ENCODE results near the gene ATG10. TPM values are rescaled to one million over a fixed set of nuclear protein-coding genes. Genes with fewer than 3 reads are reported as not detected.

The ATG10 gene
- total RNA-seq, 1 experiment from 2014 or later, result 12.2 TPM

GRCh38 chr5:82205005-82205404 lies 233.2 kb downstream of the ATG10 start:
- Mint-ChIP-seq H3K36me3 (no peaks in the 10 kb centered on the region), H3K27me3 (ENCODE audit: low read depth) (no peaks in the 10 kb centered on the region), H3K9me3 (no peaks in the 10 kb centered on the region), H3K4me3 (no peak overlapping the region), H3K27ac (no peak overlapping the region), H3K4me1 (no peaks in the 10 kb centered on the region)
- no peak for ATAC-seq
- DNase-seq (ENCODE audit: low spot score), result no peak
- TF ChIP-seq AR (CRISPR knock-in tag; IDR thresholded peaks at IDR 0.05) (no peak), IRF2 (CRISPR knock-in tag; IDR thresholded peaks at IDR 0.05; ENCODE audit: borderline replicate concordance, low read depth) (no peak), ETV6 (CRISPR knock-in tag; IDR thresholded peaks at IDR 0.05) (no peak), HMGA2 (CRISPR knock-in tag; IDR thresholded peaks at IDR 0.05) (no peak), ERG (CRISPR knock-in tag; IDR thresholded peaks at IDR 0.05) (no peak)
- ChIA-PET CTCF (no interaction called here), POLR2A (no interaction called here)

GRCh38 chr5:82208371-82208770 lies 236.5 kb downstream of the ATG10 start:
- Mint-ChIP-seq H3K4me3 (no peak overlapping the region), H3K4me1 (no peaks in the 10 kb centered on the region), H3K9me3 (no peaks in the 10 kb centered on the region), H3K36me3 (no peaks in the 10 kb centered on the region), H3K27ac (no peak overlapping the region), H3K27me3 (ENCODE audit: low read depth) (no peaks in the 10 kb centered on the region)
- TF ChIP-seq HMGA2 (CRISPR knock-in tag; IDR thresholded peaks at IDR 0.05) (no peak), ZNF512 (CRISPR knock-in tag; IDR thresholded peaks at IDR 0.05; ENCODE audit: borderline replicate concordance) (no peak), TEAD1 (CRISPR knock-in tag; IDR thresholded peaks at IDR 0.05) (no peak), ZNF263 (CRISPR knock-in tag; IDR thresholded peaks at IDR 0.05; ENCODE audit: low read depth) (no peak), ZNF532 (CRISPR knock-in tag; IDR thresholded peaks at IDR 0.05; ENCODE audit: borderline replicate concordance) (no peak), TEAD4 (CRISPR knock-in tag; IDR thresholded peaks at IDR 0.05) (no peak), ZNF121 (CRISPR knock-in tag; IDR thresholded peaks at IDR 0.05) (no peak), IRF2 (CRISPR knock-in tag; IDR thresholded peaks at IDR 0.05; ENCODE audit: borderline replicate concordance, low read depth) (no peak), GABPB1 (CRISPR knock-in tag; IDR thresholded peaks at IDR 0.05) (no peak), KAT7 (CRISPR knock-in tag; IDR thresholded peaks at IDR 0.05; ENCODE audit: borderline replicate concordance) (no peak)
- ChIA-PET POLR2A (no interaction called here), CTCF (no interaction called here)
- ATAC-seq (no peak), DNase-seq (ENCODE audit: low spot score) (no peak)

Data from WTC11 (cell line).